ENCODE results near the gene YBEY. TPM values are rescaled to one million over a fixed set of nuclear protein-coding genes. Genes with fewer than 3 reads are reported as not detected.

YBEY gene
- total and polyA plus RNA-seq, 2 of the 13 experiments (the other 11 are each of a cell fraction or from before 2014, with no cell fraction given), result 6.5 to 8.9 TPM

DNA sequence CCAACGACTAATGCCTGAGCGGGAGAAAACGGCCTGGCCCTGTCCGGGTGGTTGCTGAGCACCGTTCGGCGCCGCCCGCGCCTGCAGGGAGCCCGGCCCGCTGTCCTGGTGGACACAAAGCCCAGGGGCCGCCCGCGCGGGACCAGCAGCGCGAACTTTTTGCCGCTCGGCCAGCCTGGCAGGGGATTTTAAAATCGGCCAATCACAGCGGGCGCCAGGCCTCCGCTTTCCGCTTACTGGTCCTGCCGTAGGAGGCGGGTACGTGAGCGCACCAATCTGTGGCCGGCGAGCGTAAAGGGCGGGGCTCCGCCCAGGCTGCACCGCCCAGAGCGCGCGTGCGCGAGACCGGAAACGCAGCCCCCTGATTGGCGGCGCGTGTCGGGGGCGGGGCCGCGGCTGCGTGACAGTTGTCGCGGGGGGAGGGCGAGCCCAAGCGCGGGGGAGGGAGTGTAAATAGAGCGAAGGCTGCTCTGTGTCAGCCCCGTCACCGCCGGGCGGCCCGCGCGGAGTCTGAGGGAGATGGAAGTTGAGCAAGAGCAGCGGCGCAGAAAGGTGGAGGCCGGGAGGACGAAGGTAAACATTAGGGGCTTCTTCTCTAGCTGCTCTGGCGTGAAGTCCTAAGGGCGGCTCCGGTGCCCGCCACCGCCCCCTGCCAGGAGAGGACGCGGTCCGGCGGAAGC, 37.7 kb downstream of the YBEY start, which contains the start of the genes C21orf58 and PCNT (continued):
- TF ChIP-seq ZNF33A (CRISPR knock-in tag; IDR thresholded peaks at IDR 0.05; ENCODE audit: borderline replicate concordance), result no peak
- TF ChIP-seq ZC3H4 (CRISPR knock-in tag; IDR thresholded peaks at IDR 0.05; ENCODE audit: borderline replicate concordance), result no peak
- TF ChIP-seq ZKSCAN1 (IDR thresholded peaks at IDR 0.05; ENCODE audit: low read length), result no peak
- TF ChIP-seq BRD4 (CRISPR knock-in tag; IDR thresholded peaks at IDR 0.05), result no peak
- no peak for TF ChIP-seq EZH2 (conservative IDR thresholded peaks at IDR 0.05; ENCODE audit: low read depth, low read length)
- 0 out of 2 replicates have a peak, but pooled peaks have one; percentile 51 for TF ChIP-seq ZNF547 (CRISPR knock-in tag; IDR thresholded peaks at IDR 0.05)
- TF ChIP-seq, protein P1, sequence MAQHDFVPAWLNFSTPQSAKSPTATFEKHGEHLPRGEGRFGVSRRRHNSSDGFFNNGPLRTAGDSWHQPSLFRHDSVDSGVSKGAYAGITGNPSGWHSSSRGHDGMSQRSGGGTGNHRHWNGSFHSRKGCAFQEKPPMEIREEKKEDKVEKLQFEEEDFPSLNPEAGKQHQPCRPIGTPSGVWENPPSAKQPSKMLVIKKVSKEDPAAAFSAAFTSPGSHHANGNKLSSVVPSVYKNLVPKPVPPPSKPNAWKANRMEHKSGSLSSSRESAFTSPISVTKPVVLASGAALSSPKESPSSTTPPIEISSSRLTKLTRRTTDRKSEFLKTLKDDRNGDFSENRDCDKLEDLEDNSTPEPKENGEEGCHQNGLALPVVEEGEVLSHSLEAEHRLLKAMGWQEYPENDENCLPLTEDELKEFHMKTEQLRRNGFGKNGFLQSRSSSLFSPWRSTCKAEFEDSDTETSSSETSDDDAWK (CRISPR knock-in tag; IDR thresholded peaks at IDR 0.05), result no peak
- TF ChIP-seq, protein P2, sequence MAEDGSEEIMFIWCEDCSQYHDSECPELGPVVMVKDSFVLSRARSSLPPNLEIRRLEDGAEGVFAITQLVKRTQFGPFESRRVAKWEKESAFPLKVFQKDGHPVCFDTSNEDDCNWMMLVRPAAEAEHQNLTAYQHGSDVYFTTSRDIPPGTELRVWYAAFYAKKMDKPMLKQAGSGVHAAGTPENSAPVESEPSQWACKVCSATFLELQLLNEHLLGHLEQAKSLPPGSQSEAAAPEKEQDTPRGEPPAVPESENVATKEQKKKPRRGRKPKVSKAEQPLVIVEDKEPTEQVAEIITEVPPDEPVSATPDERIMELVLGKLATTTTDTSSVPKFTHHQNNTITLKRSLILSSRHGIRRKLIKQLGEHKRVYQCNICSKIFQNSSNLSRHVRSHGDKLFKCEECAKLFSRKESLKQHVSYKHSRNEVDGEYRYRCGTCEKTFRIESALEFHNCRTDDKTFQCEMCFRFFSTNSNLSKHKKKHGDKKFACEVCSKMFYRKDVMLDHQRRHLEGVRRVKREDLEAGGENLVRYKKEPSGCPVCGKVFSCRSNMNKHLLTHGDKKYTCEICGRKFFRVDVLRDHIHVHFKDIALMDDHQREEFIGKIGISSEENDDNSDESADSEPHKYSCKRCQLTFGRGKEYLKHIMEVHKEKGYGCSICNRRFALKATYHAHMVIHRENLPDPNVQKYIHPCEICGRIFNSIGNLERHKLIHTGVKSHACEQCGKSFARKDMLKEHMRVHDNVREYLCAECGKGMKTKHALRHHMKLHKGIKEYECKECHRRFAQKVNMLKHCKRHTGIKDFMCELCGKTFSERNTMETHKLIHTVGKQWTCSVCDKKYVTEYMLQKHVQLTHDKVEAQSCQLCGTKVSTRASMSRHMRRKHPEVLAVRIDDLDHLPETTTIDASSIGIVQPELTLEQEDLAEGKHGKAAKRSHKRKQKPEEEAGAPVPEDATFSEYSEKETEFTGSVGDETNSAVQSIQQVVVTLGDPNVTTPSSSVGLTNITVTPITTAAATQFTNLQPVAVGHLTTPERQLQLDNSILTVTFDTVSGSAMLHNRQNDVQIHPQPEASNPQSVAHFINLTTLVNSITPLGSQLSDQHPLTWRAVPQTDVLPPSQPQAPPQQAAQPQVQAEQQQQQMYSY (CRISPR knock-in tag; IDR thresholded peaks at IDR 0.05), result no peak
- TF ChIP-seq, protein P3, sequence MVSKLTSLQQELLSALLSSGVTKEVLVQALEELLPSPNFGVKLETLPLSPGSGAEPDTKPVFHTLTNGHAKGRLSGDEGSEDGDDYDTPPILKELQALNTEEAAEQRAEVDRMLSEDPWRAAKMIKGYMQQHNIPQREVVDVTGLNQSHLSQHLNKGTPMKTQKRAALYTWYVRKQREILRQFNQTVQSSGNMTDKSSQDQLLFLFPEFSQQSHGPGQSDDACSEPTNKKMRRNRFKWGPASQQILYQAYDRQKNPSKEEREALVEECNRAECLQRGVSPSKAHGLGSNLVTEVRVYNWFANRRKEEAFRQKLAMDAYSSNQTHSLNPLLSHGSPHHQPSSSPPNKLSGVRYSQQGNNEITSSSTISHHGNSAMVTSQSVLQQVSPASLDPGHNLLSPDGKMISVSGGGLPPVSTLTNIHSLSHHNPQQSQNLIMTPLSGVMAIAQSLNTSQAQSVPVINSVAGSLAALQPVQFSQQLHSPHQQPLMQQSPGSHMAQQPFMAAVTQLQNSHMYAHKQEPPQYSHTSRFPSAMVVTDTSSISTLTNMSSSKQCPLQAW (CRISPR knock-in tag; IDR thresholded peaks at IDR 0.05), result peak; percentile 66
- TF ChIP-seq, protein P4, sequence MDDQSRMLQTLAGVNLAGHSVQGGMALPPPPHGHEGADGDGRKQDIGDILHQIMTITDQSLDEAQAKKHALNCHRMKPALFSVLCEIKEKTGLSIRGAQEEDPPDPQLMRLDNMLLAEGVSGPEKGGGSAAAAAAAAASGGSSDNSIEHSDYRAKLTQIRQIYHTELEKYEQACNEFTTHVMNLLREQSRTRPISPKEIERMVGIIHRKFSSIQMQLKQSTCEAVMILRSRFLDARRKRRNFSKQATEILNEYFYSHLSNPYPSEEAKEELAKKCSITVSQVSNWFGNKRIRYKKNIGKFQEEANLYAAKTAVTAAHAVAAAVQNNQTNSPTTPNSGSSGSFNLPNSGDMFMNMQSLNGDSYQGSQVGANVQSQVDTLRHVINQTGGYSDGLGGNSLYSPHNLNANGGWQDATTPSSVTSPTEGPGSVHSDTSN (CRISPR knock-in tag; IDR thresholded peaks at IDR 0.05; ENCODE audit: borderline replicate concordance), result no peak
- no peak for TF ChIP-seq ZNF737 (CRISPR knock-in tag; IDR thresholded peaks at IDR 0.05; ENCODE audit: borderline replicate concordance)
- no peak for TF ChIP-seq KLF12 (CRISPR knock-in tag; IDR thresholded peaks at IDR 0.05; ENCODE audit: borderline replicate concordance)
- TF ChIP-seq PLRG1 (conservative IDR thresholded peaks at IDR 0.05), result no peak
- peak; percentile 84 for TF ChIP-seq SRSF1 (optimal IDR thresholded peaks at IDR 0.05; ENCODE audit: low read depth, low read length)
- peak; percentile 55; the same call in 1 of the 2 replicates for TF ChIP-seq SNAPC2 (CRISPR knock-in tag; IDR thresholded peaks at IDR 0.05)
- TF ChIP-seq ZNF430 (CRISPR knock-in tag; IDR thresholded peaks at IDR 0.05), result 0 out of 2 replicates have a peak, but pooled peaks have one; percentile 12
- no peak for TF ChIP-seq GZF1 (CRISPR knock-in tag; IDR thresholded peaks at IDR 0.05)
- no peak for TF ChIP-seq GLI4 (CRISPR knock-in tag; IDR thresholded peaks at IDR 0.05; ENCODE audit: borderline replicate concordance)
- peak in 1 of 2 experiments; percentile 73; a peak in 2 of 4 replicates for TF ChIP-seq POLR2A (IDR thresholded peaks at IDR 0.05; ENCODE audit: insufficient read depth in 1 of 2, low read depth in 2 of 2, low read length in 2 of 2)
- no peak for TF ChIP-seq PHF5A (CRISPR knock-in tag; IDR thresholded peaks at IDR 0.05; ENCODE audit: low read depth, unreplicated experiment)
- no peak for TF ChIP-seq ZFP37 (CRISPR knock-in tag; IDR thresholded peaks at IDR 0.05; ENCODE audit: borderline replicate concordance)
